Neural cell (in vitro differentiated cells): ENCODE results near the gene FAM227A. TPM values are rescaled to one million over a fixed set of nuclear protein-coding genes. Genes with fewer than 3 reads are reported as not detected.

Experiments used
- H2AFZ ChIP-seq: fragments of 200-600, 300-800 bp; sonication (generic), shearing (Covaris generic); 2 replicates; pipeline ENCODE4 v1.6.0; 2014; ENCODE audit warnings: low read depth, mild to moderate bottlenecking, antibody characterized with exemption, low read length, moderate library complexity
- H3F3A ChIP-seq: fragments of 200-600 bp; shearing (Covaris generic); 2 replicates; pipeline ENCODE4 v1.6.1; 2016; ENCODE audit warnings: mild to moderate bottlenecking, moderate library complexity, mixed read lengths, antibody characterized with exemption, low read length; ENCODE audit not compliant: insufficient read depth, poor library complexity, severe bottlenecking
- H3K27ac ChIP-seq: fragments of 200-600, 300-800 bp; sonication (generic), shearing (Covaris generic); 2 replicates; pipeline ENCODE4 v1.5.1; 2014; ENCODE audit warnings: mild to moderate bottlenecking, low read length, moderate library complexity
- H3K27me3 ChIP-seq: fragments of 300-800, 200-600 bp; sonication (generic), shearing (Covaris generic); 2 replicates; pipeline ENCODE4 v1.6.0; 2014; ENCODE audit warnings: mild to moderate bottlenecking, low read depth, low read length, moderate library complexity; ENCODE audit not compliant: insufficient read depth
- H3K36me3 ChIP-seq: fragments of 300-800, 200-600 bp; sonication (generic), shearing (Covaris generic); 2 replicates; pipeline ENCODE4 v1.5.1; 2014; ENCODE audit warnings: mild to moderate bottlenecking, antibody characterized with exemption, low read length, moderate library complexity; ENCODE audit not compliant: insufficient read depth
- H3K4me2 ChIP-seq: fragments of 300-800, 200-600 bp; sonication (generic), shearing (Covaris generic); 2 replicates; pipeline ENCODE4 v1.6.0; 2014; ENCODE audit warnings: mild to moderate bottlenecking, low read length
- H3K4me3 ChIP-seq: fragments of 300-800, 200-600 bp; sonication (generic), shearing (Covaris generic); 2 replicates; pipeline ENCODE4 v1.5.1; 2014; ENCODE audit warnings: mild to moderate bottlenecking, low read length, moderate library complexity
- H3K79me2 ChIP-seq: fragments of 200-600 bp; shearing (Covaris generic); replicated peaks from 2 replicates; pipeline ENCODE4 v1.6.0; 2014; ENCODE audit warnings: mild to moderate bottlenecking, low read length, moderate library complexity; ENCODE audit not compliant: insufficient read depth
- H3K9ac ChIP-seq: fragments of 300-800, 200-600 bp; sonication (generic), shearing (Covaris generic); 2 replicates; pipeline ENCODE4 v1.6.1; 2016; ENCODE audit warnings: mild to moderate bottlenecking, low read length, mixed read lengths
- H3K9me2 ChIP-seq: fragments of 200-600 bp; shearing (Covaris generic); 2 replicates; pipeline ENCODE4 v1.6.1; 2016; ENCODE audit warnings: mild to moderate bottlenecking, low read length, mixed read lengths; ENCODE audit not compliant: insufficient read depth
- H3K9me3 ChIP-seq: fragments of 200-600, 300-800 bp; sonication (generic), shearing (Covaris generic); 2 replicates; pipeline ENCODE4 v1.6.1; 2016; ENCODE audit warnings: mild to moderate bottlenecking, mixed run types, low read length, moderate library complexity, mixed read lengths
- H4K20me1 ChIP-seq: fragments of 200-600 bp; shearing (Covaris generic); 2 replicates; pipeline ENCODE4 v1.6.1; 2016; ENCODE audit warnings: mild to moderate bottlenecking, mixed run types; ENCODE audit not compliant: insufficient read depth
- CTCF ChIP-seq: fragments of 450-650 bp; IDR thresholded peaks from 2 replicates; pipeline ENCODE4 v1.5.1; 2014; ENCODE audit warnings: antibody characterized with exemption, mild to moderate bottlenecking, moderate library complexity; ENCODE audit not compliant: poor library complexity, severe bottlenecking
- EP300 ChIP-seq: fragments of 450-650 bp; conservative IDR thresholded peaks from 2 replicates; pipeline ENCODE4 v1.6.1; 2014; ENCODE audit warnings: antibody characterized with exemption, mild to moderate bottlenecking, moderate library complexity; ENCODE audit not compliant: poor library complexity, severe bottlenecking
- EZH2 ChIP-seq: fragments of 200-600, 300-800 bp; shearing (Covaris generic), sonication (generic); IDR thresholded peaks from 2 replicates; pipeline ENCODE4 v1.6.1; 2014; ENCODE audit warnings: antibody characterized with exemption, low read length, borderline replicate concordance, mild to moderate bottlenecking; ENCODE audit not compliant: insufficient read depth, poor library complexity, severe bottlenecking
- MXI1 ChIP-seq: fragments of 450-650 bp; conservative IDR thresholded peaks from 2 replicates; pipeline ENCODE4 v1.6.1; 2014; ENCODE audit warnings: antibody characterized with exemption, mild to moderate bottlenecking; ENCODE audit not compliant: poor library complexity, severe bottlenecking
- POLR2AphosphoS5 ChIP-seq: IDR thresholded peaks from 2 replicates; pipeline ENCODE4 v1.6.1; 2012
- RAD21 ChIP-seq: fragments of 450-650 bp; conservative IDR thresholded peaks from 2 replicates; pipeline ENCODE4 v1.6.1; 2014; ENCODE audit warnings: antibody characterized with exemption, mild to moderate bottlenecking, moderate library complexity
- REST ChIP-seq: IDR thresholded peaks from 2 replicates; pipeline ENCODE4 v1.6.1; 2012; ENCODE audit warnings: borderline replicate concordance
- SMC3 ChIP-seq: fragments of 450-650 bp; conservative IDR thresholded peaks from 2 replicates; pipeline ENCODE4 v1.6.1; 2014; ENCODE audit warnings: antibody characterized with exemption, mild to moderate bottlenecking, moderate library complexity; ENCODE audit not compliant: poor library complexity
- TAF1 ChIP-seq: IDR thresholded peaks from 2 replicates; pipeline ENCODE4 v1.6.1; 2012; ENCODE audit warnings: low read depth
- polyA plus RNA-seq: library from polyadenylated mRNA; depleted of rRNA; stranded (reverse); fragments of >200 nt; gene quantifications from 2 replicates; pipeline ENCODE4 v1.2.3, GENCODE V29; 2014

Gene FAM227A
- polyA plus RNA-seq, 1 donor from 2014 or later: 14.0 TPM

DNA sequence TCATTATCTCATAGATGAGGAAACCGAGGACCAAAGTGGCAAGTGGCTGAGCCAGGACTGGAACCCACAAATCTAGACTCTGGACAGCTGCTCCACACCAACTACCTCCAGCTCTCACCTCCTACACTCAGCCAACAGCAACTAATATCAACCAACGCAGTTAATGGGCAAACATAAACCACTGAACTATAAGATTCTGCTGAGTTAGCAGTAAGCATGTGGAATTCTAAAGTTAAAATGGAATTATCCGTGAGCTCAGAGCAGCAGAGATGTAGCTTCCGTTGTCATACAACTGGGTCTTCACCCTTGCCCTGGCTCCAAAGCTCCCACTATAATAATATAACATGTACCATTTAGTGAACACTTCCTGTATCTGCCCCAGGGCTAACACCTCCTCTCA, 27.1 kb downstream of the FAM227A start:
- no peaks in the 10 kb centered on the region for H3F3A ChIP-seq
- H4K20me1 ChIP-seq: no peaks in the 10 kb centered on the region
- no peaks in the 10 kb centered on the region for H3K79me2 ChIP-seq
- TF ChIP-seq SMC3 (no peak), CTCF (no peak), EZH2 (no peak), MXI1 (no peak), RAD21 (no peak), EP300 (no peak), REST (no peak), POLR2AphosphoS5 (no peak)
- H3K9ac ChIP-seq: no peak overlapping the region
- no peak overlapping the region for H3K27ac ChIP-seq
- H3K27me3 ChIP-seq: no peaks in the 10 kb centered on the region
- H3K4me2 ChIP-seq: no peak overlapping the region
- H3K9me2 ChIP-seq: no peaks in the 10 kb centered on the region
- H2AFZ ChIP-seq: no peak overlapping the region
- no peaks in the 10 kb centered on the region for H3K9me3 ChIP-seq
- H3K36me3 ChIP-seq: no peaks in the 10 kb centered on the region
- no peak overlapping the region for H3K4me3 ChIP-seq

DNA sequence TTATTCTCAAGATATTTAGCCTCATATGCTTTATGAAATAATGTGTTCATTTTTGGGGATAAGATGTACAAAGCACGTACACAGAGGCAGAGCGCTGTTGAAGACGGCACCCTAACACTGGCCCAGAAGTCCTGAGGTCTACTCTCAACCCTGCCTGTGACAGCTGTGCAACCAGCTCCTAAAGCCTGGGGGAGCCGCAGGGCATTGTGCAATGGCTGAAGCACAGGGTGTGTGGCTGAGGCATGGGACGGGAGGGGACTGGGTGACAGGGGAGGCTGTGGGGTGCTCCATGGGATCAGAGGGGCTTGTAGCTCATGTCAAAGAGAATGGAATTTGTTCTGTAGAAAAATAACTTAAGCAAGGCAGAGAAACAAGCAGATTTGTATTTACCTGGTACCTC, 27.7 kb downstream of the FAM227A start:
- Histone ChIP-seq H3K79me2 (no peaks in the 10 kb centered on the region), H3F3A (no peaks in the 10 kb centered on the region), H3K9me2 (no peaks in the 10 kb centered on the region), H3K9me3 (no peaks in the 10 kb centered on the region), H3K27ac (no peak overlapping the region), H3K36me3 (no peaks in the 10 kb centered on the region), H4K20me1 (no peaks in the 10 kb centered on the region), H2AFZ (no peak overlapping the region), H3K4me3 (no peak overlapping the region), H3K4me2 (no peak overlapping the region), H3K9ac (no peak overlapping the region), H3K27me3 (no peaks in the 10 kb centered on the region)
- TF ChIP-seq REST (no peak), SMC3 (no peak), MXI1 (no peak), RAD21 (no peak), TAF1 (no peak), EP300 (no peak), CTCF (no peak), EZH2 (no peak), POLR2AphosphoS5 (no peak)
